B cell (primary cell): ENCODE data around the gene PAPPA.

ENCODE experiments used
- CTCF ChIP-seq: fragments of 200-600 bp; IDR thresholded peaks from one replicate; pipeline ENCODE4 v1.8.0; 2022; ENCODE audit warnings: antibody characterized with exemption, mild to moderate bottlenecking
- EZH2 ChIP-seq: IDR thresholded peaks from 2 replicates; pipeline ENCODE4 v1.6.1; 2012; ENCODE audit warnings: borderline replicate concordance, low read depth, mild to moderate bottlenecking, moderate library complexity, low read length; ENCODE audit not compliant: insufficient read depth, poor library complexity, severe bottlenecking

DNA sequence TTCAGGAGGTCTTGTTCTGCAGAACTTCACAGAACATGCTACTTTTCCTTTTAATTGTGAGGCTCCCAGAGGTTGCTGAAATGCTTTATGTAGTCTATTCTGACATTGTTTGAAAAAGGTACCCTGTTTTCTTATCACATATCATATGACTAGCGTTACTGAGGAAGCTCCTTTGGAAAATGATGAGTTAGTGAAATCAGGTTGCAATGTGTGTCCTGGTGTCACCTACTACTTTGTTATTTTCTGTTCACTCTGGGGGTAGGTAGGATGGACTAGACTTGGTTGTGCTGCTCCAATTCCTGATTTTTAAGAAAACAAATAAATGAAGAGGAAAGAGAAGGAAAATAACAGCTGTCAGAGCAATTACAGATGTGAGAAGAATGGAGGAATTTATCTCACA is 93.7 kb downstream of the PAPPA start:
- TF ChIP-seq CTCF = no peak
- no peak for TF ChIP-seq EZH2
